DOHH2 (cell line): Measurements from ENCODE around the gene ELFN1.

Experiments used
- CTCF ChIP-seq: fragments of 200-600 bp; sonication (generic); IDR thresholded peaks from one replicate; pipeline ENCODE4 v1.5.1; 2014; ENCODE audit warnings: antibody characterized with exemption, mild to moderate bottlenecking, low read depth, low read length; ENCODE audit not compliant: poor library complexity, severe bottlenecking
- EZH2phosphoT487 ChIP-seq: fragments of 200-600 bp; sonication (generic); IDR thresholded peaks from 2 replicates; pipeline ENCODE4 v1.6.1; 2017; ENCODE audit warnings: borderline replicate concordance, mild to moderate bottlenecking, antibody characterized with exemption, low read length, moderate library complexity, mixed read lengths

- no peak for TF ChIP-seq CTCF
- TF ChIP-seq EZH2phosphoT487 = no peak
Observed at GRCh38 chr7:1703871-1704810, 34.1 kb downstream of the ELFN1 start.
